Adipocyte (in vitro differentiated cells): ENCODE results near the gene UBE2Q1.

ENCODE experiments used
- DNase-seq: peaks from one replicate; pipeline ENCODE4 v3.0.0-alpha.2; 2015; ENCODE audit warnings: low read depth
- H3K27me3 ChIP-seq: replicated peaks from 2 replicates; pipeline ENCODE4 v1.7.0; 2013; ENCODE audit warnings: mild to moderate bottlenecking, low read length, moderate library complexity; ENCODE audit not compliant: control insufficient read depth, insufficient read depth
- H3K36me3 ChIP-seq: 2 replicates; pipeline ENCODE4 v1.7.0; 2013; ENCODE audit warnings: low read length, mild to moderate bottlenecking, moderate library complexity; ENCODE audit not compliant: control insufficient read depth, insufficient read depth, severe bottlenecking
- H3K4me1 ChIP-seq: 2 replicates; pipeline ENCODE4 v1.7.0; 2013; ENCODE audit warnings: mild to moderate bottlenecking, low read length, moderate library complexity; ENCODE audit not compliant: control insufficient read depth, insufficient read depth
- H3K4me3 ChIP-seq: 2 replicates; pipeline ENCODE4 v1.7.0; 2013; ENCODE audit warnings: mild to moderate bottlenecking, low read length, moderate library complexity
- H3K9ac ChIP-seq: 2 replicates; pipeline ENCODE4 v1.7.0; 2013; ENCODE audit warnings: mild to moderate bottlenecking, low read length, moderate library complexity
- H3K9me3 ChIP-seq: 2 replicates; pipeline ENCODE4 v1.7.0; 2013; ENCODE audit warnings: mild to moderate bottlenecking, low read length, moderate library complexity; ENCODE audit not compliant: control insufficient read depth

The UBE2Q1 gene

DNA sequence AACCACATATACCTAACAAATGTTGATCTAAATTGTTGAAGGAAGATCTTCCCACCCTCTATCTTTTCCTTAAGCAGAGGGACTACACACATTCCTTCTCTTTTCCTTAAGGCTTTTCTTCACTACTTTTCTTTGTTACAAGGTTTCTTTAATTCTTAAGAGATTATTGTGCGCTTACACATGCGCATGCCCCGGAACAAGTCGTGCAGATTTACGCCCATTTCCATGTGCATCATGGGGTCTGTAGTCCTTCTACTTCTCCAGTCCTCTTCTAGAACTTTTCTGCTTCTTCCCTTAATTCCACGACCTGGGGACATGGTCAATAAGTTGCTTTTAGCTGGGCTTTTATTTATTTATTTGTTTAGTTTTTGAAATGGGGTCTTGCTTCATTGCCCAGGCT, 7.4 kb upstream of the UBE2Q1 start:
- no peaks in the 10 kb centered on the region for H3K9me3 ChIP-seq
- H3K27me3 ChIP-seq: peaks cover 43% of the 10 kb centered on the region
- no peak overlapping the region for H3K4me3 ChIP-seq
- peaks cover 3% of the 10 kb centered on the region for H3K4me1 ChIP-seq
- no peak overlapping the region for H3K9ac ChIP-seq
- no peaks in the 10 kb centered on the region for H3K36me3 ChIP-seq
- no peak for DNase-seq

DNA sequence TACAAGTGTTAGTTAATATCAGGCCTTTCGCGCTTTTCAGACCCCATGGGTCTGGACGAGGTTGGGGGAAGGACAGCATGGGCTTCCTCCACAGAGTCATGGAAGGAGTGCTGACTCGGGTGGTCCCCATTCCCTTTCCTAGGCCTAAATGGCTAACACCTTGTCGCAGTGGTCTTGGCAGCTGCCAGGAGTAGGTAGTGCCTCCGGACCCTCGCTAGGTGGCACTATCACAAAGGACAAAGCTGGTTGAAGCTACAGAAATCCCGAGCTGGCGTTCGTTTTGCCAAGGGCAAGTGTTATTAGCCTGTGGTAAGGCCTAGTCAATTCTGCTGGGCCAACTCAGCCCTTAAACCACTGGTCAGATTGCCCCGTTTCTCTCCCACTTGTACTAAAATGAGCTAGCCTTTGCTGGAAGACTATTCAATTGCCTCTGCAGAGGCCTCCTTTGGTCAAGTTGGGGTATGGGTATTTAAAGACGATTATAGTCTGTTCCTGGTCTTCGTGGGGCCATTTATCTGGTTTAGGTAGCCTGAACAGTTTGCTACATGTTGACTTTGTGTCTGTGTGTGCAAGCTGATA, 1.1 kb upstream of the UBE2Q1 start:
- DNase-seq: peak; percentile 97
- Histone ChIP-seq H3K4me1 (peaks cover 30% of the 10 kb centered on the region), H3K27me3 (no peaks in the 10 kb centered on the region), H3K4me3 (peak overlapping the region; percentile 87), H3K9me3 (no peaks in the 10 kb centered on the region), H3K9ac (peak overlapping the region; percentile 94), H3K36me3 (peaks cover 13% of the 10 kb centered on the region)

DNA sequence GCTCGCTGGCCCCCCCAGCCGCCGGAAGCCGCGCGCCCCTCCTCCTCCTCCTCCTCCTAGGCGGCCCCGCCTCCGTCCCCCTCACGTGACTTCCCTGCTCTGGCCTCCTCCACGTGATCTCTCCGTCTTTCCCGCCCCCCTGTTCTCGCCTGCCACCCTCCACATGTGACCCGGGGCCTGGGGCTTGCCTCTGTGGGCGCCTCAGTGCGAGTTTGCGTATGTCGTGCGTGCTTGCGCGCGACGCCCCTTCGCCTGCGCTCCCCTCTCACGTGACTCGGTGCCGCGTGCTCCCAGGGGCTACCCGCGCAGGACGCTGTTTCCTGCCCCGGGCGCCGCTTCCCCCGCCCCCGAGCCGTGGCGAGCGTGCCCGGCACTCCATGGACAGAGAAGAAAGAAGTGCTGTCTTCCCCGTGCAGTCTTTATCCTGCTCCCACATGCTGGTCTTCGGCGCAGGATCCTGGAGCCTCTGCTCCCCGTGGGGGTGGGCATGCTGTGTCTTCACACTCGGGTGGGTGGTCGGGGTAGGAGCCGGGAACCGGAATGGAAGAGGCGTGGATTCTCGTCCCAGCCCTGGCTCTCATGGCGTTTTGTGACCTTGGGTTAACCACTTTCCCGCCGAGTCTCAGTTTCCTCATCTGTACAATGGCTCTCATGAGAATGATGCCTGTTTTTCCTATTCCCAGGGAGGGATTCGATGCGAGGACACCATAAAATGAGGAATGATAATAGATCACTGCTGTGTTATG, 431 bp upstream of the UBE2Q1 start:
- Histone ChIP-seq H3K4me1 (peaks cover 30% of the 10 kb centered on the region), H3K36me3 (peaks cover 19% of the 10 kb centered on the region), H3K9ac (peak overlapping the region; percentile 94), H3K9me3 (no peaks in the 10 kb centered on the region), H3K27me3 (no peaks in the 10 kb centered on the region), H3K4me3 (peak overlapping the region; percentile 87)
- DNase-seq: peak; percentile 100

DNA sequence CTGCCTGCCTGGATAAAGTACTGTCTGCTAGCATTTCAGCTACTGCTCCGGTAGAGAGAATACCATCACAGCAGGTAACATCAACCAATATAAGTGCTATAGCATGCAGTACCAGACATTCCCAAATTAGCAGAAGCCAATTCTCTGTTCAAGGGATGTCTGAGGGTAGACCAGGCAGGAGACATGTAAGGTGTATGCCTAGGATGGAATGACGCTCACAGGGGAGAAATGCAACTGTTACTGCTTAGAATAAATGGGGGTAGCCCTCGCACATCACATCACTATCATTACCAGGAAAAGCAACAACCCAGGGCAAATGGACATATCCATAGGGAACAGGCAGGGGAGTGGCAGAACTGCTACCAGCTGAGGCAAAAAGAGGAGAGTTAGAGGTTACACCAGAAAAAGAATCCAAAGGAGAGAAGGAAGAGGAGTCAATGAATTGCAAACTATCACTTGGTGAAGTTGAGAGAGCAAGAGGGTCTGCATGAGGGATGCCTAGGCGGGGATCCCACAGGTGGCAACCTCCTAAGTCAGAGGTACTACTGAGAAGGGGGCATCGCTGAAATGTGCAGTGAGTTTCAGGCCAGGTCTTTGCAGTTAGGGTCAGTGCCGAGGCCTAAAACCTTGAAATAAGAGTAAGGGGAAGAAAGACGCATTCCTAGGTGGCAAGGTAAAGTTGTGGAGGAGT, 1.1 kb downstream of the UBE2Q1 start:
- H3K36me3 ChIP-seq: peaks cover 34% of the 10 kb centered on the region
- peaks cover 36% of the 10 kb centered on the region for H3K4me1 ChIP-seq
- peak; percentile 21 for DNase-seq
- no peaks in the 10 kb centered on the region for H3K9me3 ChIP-seq
- H3K4me3 ChIP-seq: peak overlapping the region; percentile 89
- peak overlapping the region; percentile 95 for H3K9ac ChIP-seq
- no peaks in the 10 kb centered on the region for H3K27me3 ChIP-seq

DNA sequence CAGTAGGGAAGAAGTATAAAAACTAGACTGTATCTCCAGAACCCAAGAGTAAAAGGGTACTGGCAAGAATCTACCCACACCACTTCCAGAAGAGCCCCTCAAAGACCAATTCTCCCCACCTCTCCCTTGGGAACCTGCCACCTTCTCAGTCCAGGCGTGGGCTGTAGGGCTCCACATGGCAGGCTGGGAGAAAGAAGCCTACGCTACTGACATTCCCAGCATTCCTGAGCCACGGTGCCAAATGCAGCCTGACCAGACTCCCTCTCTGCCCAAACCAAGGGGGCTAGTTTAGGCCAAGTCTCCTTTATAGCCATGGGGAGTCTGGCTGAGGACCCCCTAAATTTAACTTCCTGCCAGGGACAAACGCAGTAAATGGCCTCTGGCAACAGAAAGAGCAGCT, 2.0 kb downstream of the UBE2Q1 start:
- Histone ChIP-seq H3K4me1 (peaks cover 36% of the 10 kb centered on the region), H3K27me3 (no peaks in the 10 kb centered on the region), H3K36me3 (peaks cover 44% of the 10 kb centered on the region), H3K9me3 (no peaks in the 10 kb centered on the region), H3K9ac (peak overlapping the region; percentile 95), H3K4me3 (peak overlapping the region; percentile 89)
- DNase-seq: peak; percentile 67

DNA sequence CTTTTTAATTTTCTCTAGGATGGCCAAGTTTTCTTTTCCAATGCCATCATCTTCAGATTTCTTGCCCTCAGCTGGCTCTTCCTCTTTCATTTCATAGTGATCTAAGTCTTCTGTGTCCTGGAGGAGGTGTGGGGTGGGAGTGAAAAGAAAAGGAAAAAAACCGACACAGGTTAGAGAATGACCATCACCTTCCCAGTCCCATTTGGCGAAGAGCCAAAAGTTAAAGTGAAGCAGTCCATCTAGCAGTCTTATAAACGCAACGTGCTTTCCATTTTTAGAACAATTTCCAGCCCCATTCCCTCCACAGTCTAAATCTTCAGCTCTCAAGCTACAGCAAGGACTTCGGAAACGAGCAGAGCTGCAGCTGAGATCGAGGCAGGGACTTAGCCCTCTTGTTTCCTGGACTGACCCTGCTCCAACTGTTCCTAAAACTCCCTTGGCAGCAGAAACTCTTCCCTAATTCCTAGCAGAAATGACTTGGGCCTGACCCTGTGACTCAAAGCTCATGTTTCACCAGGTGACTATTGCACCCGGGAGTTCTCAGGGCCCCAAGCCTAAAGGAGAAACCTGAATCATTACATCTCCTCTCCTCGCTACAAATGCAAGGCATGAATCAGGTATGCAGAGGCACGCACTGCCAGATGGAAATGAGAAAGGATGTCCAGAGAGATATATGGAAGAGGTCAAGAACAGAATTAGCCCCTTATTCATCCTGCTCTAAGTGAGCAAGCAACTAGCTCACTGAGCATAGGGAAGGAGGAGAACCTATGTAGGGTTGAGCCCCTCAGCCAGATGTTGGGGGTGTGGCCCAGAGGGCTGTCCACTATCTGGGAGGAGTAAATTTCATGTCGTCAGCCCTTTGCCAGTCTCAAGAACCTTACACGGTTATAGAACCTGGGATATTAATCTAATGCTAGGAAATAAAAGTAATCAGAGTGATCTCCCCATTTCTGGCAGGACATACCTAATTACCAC, 5.1 kb downstream of the UBE2Q1 start:
- H3K9ac ChIP-seq: peak overlapping the region; percentile 6
- no peaks in the 10 kb centered on the region for H3K27me3 ChIP-seq
- H3K36me3 ChIP-seq: peaks cover 70% of the 10 kb centered on the region
- DNase-seq: no peak
- H3K4me3 ChIP-seq: no peak overlapping the region
- H3K4me1 ChIP-seq: peaks cover 32% of the 10 kb centered on the region
- no peaks in the 10 kb centered on the region for H3K9me3 ChIP-seq

DNA sequence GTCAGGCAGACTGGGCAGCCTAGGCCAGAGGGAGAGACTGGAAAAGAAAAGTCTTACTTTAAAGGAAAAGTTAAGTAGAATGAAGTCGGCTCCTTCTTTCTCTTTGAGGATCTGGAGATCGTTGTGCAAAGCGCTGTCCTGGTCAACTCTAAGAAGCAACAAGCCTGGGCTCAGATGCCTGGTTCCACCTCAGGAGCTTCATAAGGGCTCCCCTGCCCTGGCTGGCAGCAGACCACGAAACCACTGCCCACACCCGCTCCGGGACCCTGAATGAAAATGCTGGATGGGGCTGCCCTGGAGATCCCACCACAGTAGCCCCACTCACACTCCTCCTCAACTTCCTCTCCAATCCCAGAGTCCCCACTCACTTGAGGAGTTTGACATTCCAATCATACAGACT, 6.4 kb downstream of the UBE2Q1 start:
- DNase-seq: no peak
- no peaks in the 10 kb centered on the region for H3K9me3 ChIP-seq
- no peak overlapping the region for H3K4me3 ChIP-seq
- H3K36me3 ChIP-seq: peaks cover 70% of the 10 kb centered on the region
- H3K4me1 ChIP-seq: peaks cover 30% of the 10 kb centered on the region
- H3K27me3 ChIP-seq: no peaks in the 10 kb centered on the region
- no peak overlapping the region for H3K9ac ChIP-seq

- H3K4me1 ChIP-seq: peaks cover 25% of the 10 kb centered on the region
- no peak for DNase-seq
- H3K27me3 ChIP-seq: no peaks in the 10 kb centered on the region
- H3K4me3 ChIP-seq: no peak overlapping the region
- H3K36me3 ChIP-seq: peaks cover 70% of the 10 kb centered on the region
- no peaks in the 10 kb centered on the region for H3K9me3 ChIP-seq
- no peak overlapping the region for H3K9ac ChIP-seq
These were observed 7.0 kb downstream of the UBE2Q1 start for GRCh38 chr1:154551474-154551873.

DNA sequence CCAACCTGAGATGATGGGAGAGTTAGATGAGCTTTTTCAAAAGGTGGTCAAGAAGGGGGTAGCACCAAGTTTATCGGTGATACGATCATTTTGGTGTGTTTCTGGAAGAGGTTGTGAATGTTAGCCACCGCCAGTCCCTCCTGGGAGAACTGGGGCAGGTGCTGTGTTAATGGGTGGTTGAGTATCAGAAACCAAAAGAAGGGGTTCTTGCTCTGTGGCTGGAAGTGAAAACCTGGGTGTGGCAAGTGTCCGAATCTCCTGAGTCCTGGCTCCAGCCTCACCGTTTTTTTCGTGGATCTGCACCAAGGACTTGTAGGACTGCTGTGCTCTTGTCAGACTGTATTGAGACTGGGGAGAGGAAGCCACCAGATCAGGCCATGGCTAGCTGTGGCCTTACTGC, 7.8 kb downstream of the UBE2Q1 start:
- Histone ChIP-seq H3K9me3 (no peaks in the 10 kb centered on the region), H3K36me3 (peaks cover 68% of the 10 kb centered on the region), H3K27me3 (no peaks in the 10 kb centered on the region), H3K9ac (no peak overlapping the region), H3K4me3 (no peak overlapping the region), H3K4me1 (peaks cover 17% of the 10 kb centered on the region)
- DNase-seq: no peak

- no peak overlapping the region for H3K4me3 ChIP-seq
- H3K4me1 ChIP-seq: peaks cover 17% of the 10 kb centered on the region
- H3K27me3 ChIP-seq: peaks cover 2% of the 10 kb centered on the region
- peaks cover 62% of the 10 kb centered on the region for H3K36me3 ChIP-seq
- H3K9me3 ChIP-seq: no peaks in the 10 kb centered on the region
- no peak overlapping the region for H3K9ac ChIP-seq
- no peak for DNase-seq
These were observed 8.4 kb downstream of the UBE2Q1 start for GRCh38 chr1:154550070-154550469.
